Tibial nerve (tissue), 4 donors: ENCODE measurements around the gene RLF. TPM values are rescaled to one million over a fixed set of nuclear protein-coding genes. Genes with fewer than 3 reads are reported as not detected.
"Not testable (repeated sequence)": the region's sequence is repeated elsewhere in the genome, so short reads cannot be mapped to it uniquely, and the experiment has no call there.

Experiments used
- DNase-seq, 2 donors: peaks; one replicate each; pipeline ENCODE4 v3.0.0-alpha.2; 2019; ENCODE audit warnings: low spot score in 2 of 2
- H3K27ac ChIP-seq, 4 donors: fragments of 200-600 bp; sonication (generic) in 3 of 4; one replicate each; pipeline ENCODE4 v1.5.1; 2017 to 2019; ENCODE audit warnings: mild to moderate bottlenecking in 1 of 4
- H3K27me3 ChIP-seq, 2 donors: fragments of 200-600 bp; sonication (generic) in 1 of 2; one replicate each; pipeline versions ENCODE4 v1.5.1 to v1.6.0; 2017 to 2019
- H3K36me3 ChIP-seq, 3 donors: fragments of 200-600 bp; sonication (generic); one replicate each; pipeline ENCODE4 v1.5.1; 2018 to 2019
- H3K4me1 ChIP-seq, 4 donors: fragments of 200-600 bp; sonication (generic) in 3 of 4; one replicate each; pipeline ENCODE4 v1.5.1; 2017 to 2019
- H3K4me3 ChIP-seq, 4 donors: fragments of 200-600 bp; sonication (generic) in 3 of 4; one replicate each; pipeline ENCODE4 v1.5.1; 2017 to 2019; ENCODE audit warnings: mild to moderate bottlenecking in 1 of 4, moderate library complexity in 1 of 4
- H3K9me3 ChIP-seq, 4 donors: fragments of 200-600 bp; sonication (generic) in 3 of 4; one replicate each; pipeline ENCODE4 v1.5.1; 2017 to 2019
- CTCF ChIP-seq, 5 experiments: fragments of 200-600 bp in 3 of 5; fragments of 450-650 bp in 2 of 5; sonication (generic) in 3 of 5; IDR thresholded peaks; one replicate each; pipeline ENCODE4 v1.5.1; 2016 to 2019; ENCODE audit warnings: antibody characterized with exemption in 5 of 5, mild to moderate bottlenecking in 3 of 5, moderate library complexity in 2 of 5
- EP300 ChIP-seq, 2 donors: sonication (generic); formaldehyde crosslinking; IDR thresholded peaks; one replicate each; pipeline ENCODE4 v1.6.1; 2017; ENCODE audit warnings: antibody characterized with exemption in 2 of 2, mild to moderate bottlenecking in 1 of 2
- POLR2A ChIP-seq, 2 donors: fragments of 450-650 bp; IDR thresholded peaks; one replicate each; pipeline ENCODE4 v1.6.1; 2017; ENCODE audit warnings: antibody characterized with exemption in 2 of 2, mild to moderate bottlenecking in 2 of 2, moderate library complexity in 2 of 2
- WGBS, 2 donors: methylation state at CpG; one replicate each; pipeline ENCODE4 v1.1.5; 2018; 5-methylcytosine and 5-hydroxymethylcytosine counted together
- total RNA-seq, 4 donors: library from RNA; depleted of rRNA; stranded (reverse); fragments of >200 nt; gene quantifications; one replicate each; pipeline ENCODE4 v1.1.0, GENCODE V29; 2016

Gene RLF
- total RNA-seq, 4 donors from 2014 or later = 20.1 to 23.5 (median 21.5) TPM

GRCh38 chr1:40167317-40167716 lies 6.1 kb downstream of the RLF start:
- H3K4me1 ChIP-seq = peaks cover 0 to 69% (median 29%) of the 10 kb centered on the region in 4 donors
- no peaks in the 10 kb centered on the region for H3K27me3 ChIP-seq
- H3K27ac ChIP-seq = no peak overlapping the region
- no peak for TF ChIP-seq CTCF (IDR thresholded peaks at IDR 0.05)
- no peak for TF ChIP-seq POLR2A (IDR thresholded peaks at IDR 0.05)
- TF ChIP-seq EP300 (IDR thresholded peaks at IDR 0.05) = no peak
- DNase-seq = no peak
- WGBS, 2 donors = 81 to 83% methylated on average over 4 of the region's 4 CpGs
- no peaks in the 10 kb centered on the region for H3K36me3 ChIP-seq
- no peaks in the 10 kb centered on the region for H3K9me3 ChIP-seq
- no peak overlapping the region for H3K4me3 ChIP-seq

- WGBS, 2 donors = 78 to 89% methylated on average over 3 of the region's 3 CpGs
- no peak overlapping the region for H3K4me3 ChIP-seq
- H3K27me3 ChIP-seq = no peaks in the 10 kb centered on the region
- no peaks in the 10 kb centered on the region for H3K36me3 ChIP-seq
- no peak overlapping the region for H3K27ac ChIP-seq
- DNase-seq = no peak
- H3K9me3 ChIP-seq = no peaks in the 10 kb centered on the region
- peaks cover 0 to 56% (median 2%) of the 10 kb centered on the region in 4 donors for H3K4me1 ChIP-seq
- TF ChIP-seq POLR2A (IDR thresholded peaks at IDR 0.05) (no peak), CTCF (IDR thresholded peaks at IDR 0.05) (no peak), EP300 (IDR thresholded peaks at IDR 0.05) (no peak)
Measured at GRCh38 chr1:40171036-40171435, 9.8 kb downstream of the RLF start.

GRCh38 chr1:40174788-40175187 lies 13.6 kb downstream of the RLF start:
- no peaks in the 10 kb centered on the region for H3K27me3 ChIP-seq
- 92 to 95% methylated on average over 3 of the region's 3 CpGs for WGBS, 2 donors
- TF ChIP-seq CTCF (IDR thresholded peaks at IDR 0.05) (no peak), POLR2A (IDR thresholded peaks at IDR 0.05) (no peak), EP300 (IDR thresholded peaks at IDR 0.05) (no peak)

GRCh38 chr1:40176989-40177388 lies 15.8 kb downstream of the RLF start:
- not testable (repeated sequence) for H3K36me3 ChIP-seq, H3K4me3 ChIP-seq, H3K27me3 ChIP-seq, H3K27ac ChIP-seq, H3K9me3 ChIP-seq, DNase-seq
- 93 to 96% methylated on average over 15 of the region's 15 CpGs for WGBS, 2 donors
- H3K4me1 ChIP-seq = peaks cover 0 to 37% (median 1%) of the 10 kb centered on the region in 4 donors

More at GRCh38 chr1:40174788-40175187, 13.6 kb downstream of the RLF start:
- Histone ChIP-seq H3K27ac (no peak overlapping the region), H3K4me3 (no peak overlapping the region), H3K9me3 (no peaks in the 10 kb centered on the region), H3K4me1 (peaks cover 0 to 42% (median 2%) of the 10 kb centered on the region in 4 donors), H3K36me3 (no peaks in the 10 kb centered on the region)
- DNase-seq = no peak

GRCh38 chr1:40178200-40178599 lies 17.0 kb downstream of the RLF start:
- no peak for DNase-seq
- TF ChIP-seq EP300 (IDR thresholded peaks at IDR 0.05) (no peak), POLR2A (IDR thresholded peaks at IDR 0.05) (no peak), CTCF (IDR thresholded peaks at IDR 0.05) (no peak)
- Histone ChIP-seq H3K4me1 (peaks cover 0 to 43% (median 7%) of the 10 kb centered on the region in 4 donors), H3K27ac (no peak overlapping the region), H3K9me3 (no peaks in the 10 kb centered on the region), H3K27me3 (no peaks in the 10 kb centered on the region), H3K36me3 (no peaks in the 10 kb centered on the region), H3K4me3 (no peak overlapping the region)
- 46 to 49% methylated on average over 2 of the region's 2 CpGs for WGBS, 2 donors
